Neural cell (in vitro differentiated cells): ENCODE data around the gene DISP1.

Experiments
- CTCF ChIP-seq: fragments of 450-650 bp; IDR thresholded peaks from 2 replicates; pipeline ENCODE4 v1.5.1; 2014; ENCODE audit warnings: antibody characterized with exemption, mild to moderate bottlenecking, moderate library complexity; ENCODE audit not compliant: poor library complexity, severe bottlenecking
- POLR2AphosphoS5 ChIP-seq: IDR thresholded peaks from 2 replicates; pipeline ENCODE4 v1.6.1; 2012

- TF ChIP-seq CTCF: no peak
- TF ChIP-seq POLR2AphosphoS5: no peak
Measured at GRCh38 chr1:222781251-222781650, 33.6 kb upstream of the DISP1 start.
